ENCODE data around the gene SLC7A14. TPM values are rescaled to one million over a fixed set of nuclear protein-coding genes. Genes with fewer than 3 reads are reported as not detected.

The SLC7A14 gene
- 0.30 and 0.34 TPM in 2 replicates for total RNA-seq

GRCh38 chr3:170585937-170586310, at the start of gene SLC7A14:
SLC7A14 (minus strand) TSS chr3:170586075; CDS start chr3:170526936, 59,139 bp downstream.

GRCh38 chr3:170418422-170419398, 167.2 kb downstream of the SLC7A14 start, which contains the start of gene CLDN11:
CLDN11 (plus strand) TSS chr3:170418868; CDS start chr3:170419067, 199 bp downstream.

Other genes starting within 250 kb of the SLC7A14 start
- 4.0 and 5.4 TPM in 2 replicates for gene SKIL, start 228.4 kb downstream of the SLC7A14 start, total RNA-seq
- gene CLDN11, start 167.2 kb downstream of the SLC7A14 start, total RNA-seq, result 267 and 272 TPM in 2 replicates

Measured in bronchus fibroblast of lung (primary cell).